ENCODE data around the gene TPGS1.

TPGS1 gene

DNA sequence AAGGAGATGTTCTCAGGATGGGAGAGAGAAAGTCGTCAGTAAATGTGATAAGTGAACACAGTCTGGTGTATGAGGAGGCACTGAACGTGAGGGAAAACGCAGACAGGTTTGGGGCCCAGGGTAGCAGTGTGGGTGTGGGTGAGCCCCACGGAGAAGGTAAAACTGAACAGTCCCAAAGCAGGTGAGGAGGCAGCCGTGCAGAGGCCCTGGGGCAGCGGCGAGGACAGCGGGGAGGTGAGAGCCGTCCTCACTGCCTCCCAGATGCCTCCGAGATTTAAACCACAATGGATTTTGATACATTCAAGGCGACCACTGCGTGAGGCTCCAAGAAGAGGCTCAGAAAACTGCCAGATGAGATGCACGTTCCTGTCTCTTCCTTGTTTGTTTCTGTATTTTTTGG lies 31.9 kb upstream of the TPGS1 start:
- 0 out of 2 replicates have a peak, but pooled peaks cover under 1% of the 10 kb centered on the region for H3K9me3 ChIP-seq (ENCODE audit: low read length)
- H3F3A ChIP-seq (ENCODE audit: insufficient read depth, low read length), result peaks cover 2% of the 10 kb centered on the region
- no peaks in the 10 kb centered on the region for H3K4me1 ChIP-seq (ENCODE audit: insufficient read depth, low read length, severe bottlenecking)
- no peak overlapping the region for H3K9ac ChIP-seq (ENCODE audit: low read length)
- no peaks in the 10 kb centered on the region for H3K36me3 ChIP-seq (ENCODE audit: insufficient read depth, low read length)
- H3K79me2 ChIP-seq (ENCODE audit: insufficient read depth, low read length), result no peaks in the 10 kb centered on the region
- H3K4me3 ChIP-seq (ENCODE audit: low read depth, low read length, poor library complexity, severe bottlenecking), result no peak overlapping the region
- H3K4me2 ChIP-seq (ENCODE audit: low read length), result no peak overlapping the region
- H3K9me2 ChIP-seq (ENCODE audit: low read depth, low read length), result no peaks in the 10 kb centered on the region
- H3K27me3 ChIP-seq (ENCODE audit: insufficient read depth, low read length), result no peaks in the 10 kb centered on the region
- H4K20me1 ChIP-seq (ENCODE audit: insufficient read depth, low read length), result no peaks in the 10 kb centered on the region
- no peak overlapping the region for H3K27ac ChIP-seq (ENCODE audit: low read depth, low read length, poor library complexity, severe bottlenecking)
- TF ChIP-seq, protein P1, sequence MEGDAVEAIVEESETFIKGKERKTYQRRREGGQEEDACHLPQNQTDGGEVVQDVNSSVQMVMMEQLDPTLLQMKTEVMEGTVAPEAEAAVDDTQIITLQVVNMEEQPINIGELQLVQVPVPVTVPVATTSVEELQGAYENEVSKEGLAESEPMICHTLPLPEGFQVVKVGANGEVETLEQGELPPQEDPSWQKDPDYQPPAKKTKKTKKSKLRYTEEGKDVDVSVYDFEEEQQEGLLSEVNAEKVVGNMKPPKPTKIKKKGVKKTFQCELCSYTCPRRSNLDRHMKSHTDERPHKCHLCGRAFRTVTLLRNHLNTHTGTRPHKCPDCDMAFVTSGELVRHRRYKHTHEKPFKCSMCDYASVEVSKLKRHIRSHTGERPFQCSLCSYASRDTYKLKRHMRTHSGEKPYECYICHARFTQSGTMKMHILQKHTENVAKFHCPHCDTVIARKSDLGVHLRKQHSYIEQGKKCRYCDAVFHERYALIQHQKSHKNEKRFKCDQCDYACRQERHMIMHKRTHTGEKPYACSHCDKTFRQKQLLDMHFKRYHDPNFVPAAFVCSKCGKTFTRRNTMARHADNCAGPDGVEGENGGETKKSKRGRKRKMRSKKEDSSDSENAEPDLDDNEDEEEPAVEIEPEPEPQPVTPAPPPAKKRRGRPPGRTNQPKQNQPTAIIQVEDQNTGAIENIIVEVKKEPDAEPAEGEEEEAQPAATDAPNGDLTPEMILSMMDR (IDR thresholded peaks at IDR 0.05; ENCODE audit: low read length), result no peak
- no peak for TF ChIP-seq EZH2 (IDR thresholded peaks at IDR 0.05; ENCODE audit: borderline replicate concordance, low read length)
- no peak overlapping the region for H2AFZ ChIP-seq (ENCODE audit: low read length)

DNA sequence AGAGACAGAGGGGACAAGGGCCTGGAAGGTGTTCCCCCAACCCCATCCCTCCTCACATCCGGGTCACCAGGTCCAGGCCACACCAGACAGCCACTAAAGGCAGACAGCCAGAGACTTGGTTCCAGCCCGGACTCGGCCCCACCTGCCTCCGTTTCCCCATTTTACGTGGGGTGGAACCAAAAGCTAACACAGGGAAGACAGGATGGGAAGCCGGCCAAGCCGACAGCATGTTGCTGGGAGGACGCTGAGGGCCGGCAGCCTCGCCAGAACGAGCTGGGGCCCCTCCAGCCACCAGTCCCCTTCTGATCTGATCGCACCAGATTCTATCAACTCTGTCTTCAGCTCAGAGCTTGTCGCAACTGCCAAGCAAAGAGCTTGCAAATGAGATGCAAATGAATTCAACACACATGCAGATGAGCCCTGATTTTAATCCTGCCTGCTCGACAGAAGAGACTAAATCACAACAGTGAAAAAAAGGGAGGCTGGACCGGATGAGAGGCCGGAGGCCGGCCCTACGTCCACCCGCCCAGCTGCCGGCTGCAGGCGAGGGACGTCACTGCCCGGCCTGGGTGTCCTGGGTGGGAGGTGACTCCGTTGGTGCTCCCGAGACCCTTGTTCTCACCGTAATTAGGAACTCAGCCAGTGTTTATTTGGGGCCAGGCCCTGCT lies 28.9 kb upstream of the TPGS1 start:
- Histone ChIP-seq H2AFZ (ENCODE audit: low read length) (no peak overlapping the region), H3K79me2 (ENCODE audit: insufficient read depth, low read length) (no peaks in the 10 kb centered on the region), H3K36me3 (ENCODE audit: insufficient read depth, low read length) (no peaks in the 10 kb centered on the region), H3K4me2 (ENCODE audit: low read length) (no peak overlapping the region), H3K4me3 (ENCODE audit: low read depth, low read length, poor library complexity, severe bottlenecking) (no peak overlapping the region), H4K20me1 (ENCODE audit: insufficient read depth, low read length) (no peaks in the 10 kb centered on the region), H3K27me3 (ENCODE audit: insufficient read depth, low read length) (no peaks in the 10 kb centered on the region), H3K4me1 (ENCODE audit: insufficient read depth, low read length, severe bottlenecking) (no peaks in the 10 kb centered on the region), H3K9me3 (ENCODE audit: low read length) (0 out of 2 replicates have a peak, but pooled peaks cover 3% of the 10 kb centered on the region), H3K9ac (ENCODE audit: low read length) (no peak overlapping the region), H3K9me2 (ENCODE audit: low read depth, low read length) (no peaks in the 10 kb centered on the region), H3K27ac (ENCODE audit: low read depth, low read length, poor library complexity, severe bottlenecking) (no peak overlapping the region), H3F3A (ENCODE audit: insufficient read depth, low read length) (peaks cover 9% of the 10 kb centered on the region)
- TF ChIP-seq EZH2 (IDR thresholded peaks at IDR 0.05; ENCODE audit: borderline replicate concordance, low read length), result no peak
- TF ChIP-seq, protein P1 (IDR thresholded peaks at IDR 0.05; ENCODE audit: low read length), result no peak

DNA sequence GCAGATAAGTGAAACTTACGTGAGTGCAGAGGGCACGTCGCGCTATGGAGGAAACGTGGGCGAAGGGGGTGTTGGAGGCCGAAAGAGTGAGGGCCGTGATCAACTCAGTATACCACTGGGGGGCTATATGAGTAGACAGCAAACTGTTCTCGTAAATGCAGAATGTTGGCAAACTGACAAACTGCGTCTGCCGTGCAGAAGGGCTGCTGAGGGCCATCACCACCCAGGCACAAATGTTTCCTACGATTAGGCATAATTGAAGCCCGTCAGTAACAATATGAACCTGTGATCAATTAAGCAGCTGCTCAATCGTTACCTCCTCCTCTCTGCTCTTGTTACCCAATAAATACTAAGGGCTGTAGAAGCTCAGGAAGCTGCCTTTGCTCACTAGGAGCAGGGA lies 28.3 kb upstream of the TPGS1 start:
- Histone ChIP-seq H3K4me3 (ENCODE audit: low read depth, low read length, poor library complexity, severe bottlenecking) (no peak overlapping the region), H3K9me2 (ENCODE audit: low read depth, low read length) (no peaks in the 10 kb centered on the region), H3K27me3 (ENCODE audit: insufficient read depth, low read length) (no peaks in the 10 kb centered on the region), H3K4me1 (ENCODE audit: insufficient read depth, low read length, severe bottlenecking) (no peaks in the 10 kb centered on the region), H3K9ac (ENCODE audit: low read length) (no peak overlapping the region), H3K27ac (ENCODE audit: low read depth, low read length, poor library complexity, severe bottlenecking) (no peak overlapping the region), H3F3A (ENCODE audit: insufficient read depth, low read length) (peaks cover 9% of the 10 kb centered on the region), H3K79me2 (ENCODE audit: insufficient read depth, low read length) (no peaks in the 10 kb centered on the region), H3K4me2 (ENCODE audit: low read length) (no peak overlapping the region), H2AFZ (ENCODE audit: low read length) (no peak overlapping the region), H4K20me1 (ENCODE audit: insufficient read depth, low read length) (no peaks in the 10 kb centered on the region), H3K36me3 (ENCODE audit: insufficient read depth, low read length) (no peaks in the 10 kb centered on the region), H3K9me3 (ENCODE audit: low read length) (0 out of 2 replicates have a peak, but pooled peaks cover 3% of the 10 kb centered on the region)
- TF ChIP-seq EZH2 (IDR thresholded peaks at IDR 0.05; ENCODE audit: borderline replicate concordance, low read length), result no peak
- TF ChIP-seq, protein P1 (IDR thresholded peaks at IDR 0.05; ENCODE audit: low read length), result no peak

All from OCI-LY1 (cell line).